A673 (cell line): ENCODE measurements around the gene TACC2. TPM values are rescaled to one million over a fixed set of nuclear protein-coding genes. Genes with fewer than 3 reads are reported as not detected.
"Not testable (repeated sequence)": the region's sequence is repeated elsewhere in the genome, so short reads cannot be mapped to it uniquely, and the experiment has no call there.

Source experiments
- BruUV-seq: library from RNA; stranded (reverse); fragments of 400-500 nt; replicated peaks from 2 replicates; lab custom pipeline; 2021; lab: Mats Ljungman, UMichigan
- CTCF ChIA-PET: fragments of 300-600 bp; sonication (Branson Sonifier 250); formaldehyde crosslinking; loops from one replicate; lab custom pipeline; 2022; ENCODE audit warnings: antibody characterized with exemption; lab: Charles Lee
- POLR2A ChIA-PET: fragments of 300-600 bp; sonication (Branson Sonifier 250); formaldehyde crosslinking; loops from one replicate; lab custom pipeline; 2022; ENCODE audit warnings: antibody characterized with exemption; ENCODE audit not compliant: low non-redundant PET; lab: Charles Lee
- DNase-seq: peaks from one replicate; pipeline ENCODE4 v3.0.0-alpha.2; 2015; ENCODE audit warnings: low spot score
- H3K27ac ChIP-seq: fragments of 200-600 bp; sonication (generic); 2 replicates; pipeline ENCODE4 v1.5.1; 2016; ENCODE audit warnings: mixed run types, low read depth, mild to moderate bottlenecking, mixed read lengths, antibody characterized with exemption, low read length; ENCODE audit not compliant: poor library complexity, severe bottlenecking
- H3K27me3 ChIP-seq: fragments of 200-600 bp; sonication (generic); replicated peaks from 2 replicates; pipeline ENCODE4 v1.6.1; 2017; ENCODE audit warnings: mixed run types, low read depth, mild to moderate bottlenecking, mixed read lengths, antibody characterized with exemption, low read length; ENCODE audit not compliant: insufficient read depth, poor library complexity
- H3K36me3 ChIP-seq: fragments of 200-600 bp; sonication (generic); 2 replicates; pipeline ENCODE4 v1.6.1; 2016; ENCODE audit warnings: mixed run types, mild to moderate bottlenecking, mixed read lengths, antibody characterized with exemption, low read length; ENCODE audit not compliant: insufficient read depth, poor library complexity, severe bottlenecking
- H3K4me1 ChIP-seq: fragments of 200-600 bp; sonication (generic); 2 replicates; pipeline ENCODE4 v1.6.1; 2017; ENCODE audit warnings: mixed run types, mild to moderate bottlenecking, mixed read lengths, antibody characterized with exemption, low read length; ENCODE audit not compliant: insufficient read depth, poor library complexity, severe bottlenecking
- H3K4me3 ChIP-seq: fragments of 200-600 bp; sonication (generic); 2 replicates; pipeline ENCODE4 v1.5.1; 2016; ENCODE audit warnings: low read depth, mixed run types, mild to moderate bottlenecking, mixed read lengths, low read length; ENCODE audit not compliant: poor library complexity, severe bottlenecking
- H3K9me3 ChIP-seq: fragments of 200-600 bp; sonication (generic); 2 replicates; pipeline ENCODE4 v1.6.1; 2016; ENCODE audit warnings: mixed run types, low read depth, mild to moderate bottlenecking, mixed read lengths, antibody characterized with exemption, low read length; ENCODE audit not compliant: poor library complexity, severe bottlenecking
- CTCF ChIP-seq: fragments of 300-800, 200-600 bp; sonication (generic); conservative IDR thresholded peaks from 2 replicates; pipeline ENCODE4 v1.5.1; 2017; ENCODE audit warnings: low read depth, mild to moderate bottlenecking, antibody characterized with exemption, low read length, moderate library complexity, mixed read lengths
- EZH2 ChIP-seq: fragments of 200-600 bp; sonication (generic); IDR thresholded peaks from 2 replicates; pipeline ENCODE4 v1.6.1; 2017; ENCODE audit warnings: borderline replicate concordance, low read depth, mild to moderate bottlenecking, mixed read lengths, antibody characterized with exemption, low read length; ENCODE audit not compliant: poor library complexity, severe bottlenecking
- intact Hi-C: fragments of 100-400 bp; cut with micrococcal nuclease; formaldehyde crosslinking; loops from one replicate; pipeline ENCODE4 v1.10.0; 2022; ENCODE audit not compliant: unreplicated experiment
- total RNA-seq: library from RNA; stranded (reverse); gene quantifications from 2 replicates; pipeline ENCODE4 v1.2.3, GENCODE V29; 2021

Gene TACC2
- total RNA-seq, 1 experiment from 2014 or later, result 0.62 TPM

DNA sequence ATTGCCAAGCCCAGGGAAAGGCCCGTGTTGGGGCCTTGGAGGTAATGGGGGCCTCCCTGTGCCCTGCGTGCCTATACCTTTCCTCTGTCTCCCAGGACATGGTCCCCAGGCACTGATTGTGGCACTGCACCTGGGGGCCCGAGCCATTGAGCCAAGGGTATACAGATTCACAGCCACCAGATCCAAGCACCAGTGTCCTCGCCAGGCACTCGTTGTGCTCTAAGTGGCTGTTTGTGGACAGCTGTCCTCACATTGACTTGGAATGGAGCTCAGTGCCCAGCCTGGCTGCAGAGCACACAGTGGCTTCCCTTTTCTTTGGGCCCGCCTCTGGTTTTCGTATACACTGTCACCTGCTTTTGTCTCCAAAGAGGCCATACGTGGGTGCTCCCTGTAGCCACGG lies 210.1 kb downstream of the TACC2 start:
- H3K27me3 ChIP-seq, result no peaks in the 10 kb centered on the region
- POLR2A ChIA-PET, result no interaction called here
- CTCF ChIA-PET, result no interaction called here

DNA sequence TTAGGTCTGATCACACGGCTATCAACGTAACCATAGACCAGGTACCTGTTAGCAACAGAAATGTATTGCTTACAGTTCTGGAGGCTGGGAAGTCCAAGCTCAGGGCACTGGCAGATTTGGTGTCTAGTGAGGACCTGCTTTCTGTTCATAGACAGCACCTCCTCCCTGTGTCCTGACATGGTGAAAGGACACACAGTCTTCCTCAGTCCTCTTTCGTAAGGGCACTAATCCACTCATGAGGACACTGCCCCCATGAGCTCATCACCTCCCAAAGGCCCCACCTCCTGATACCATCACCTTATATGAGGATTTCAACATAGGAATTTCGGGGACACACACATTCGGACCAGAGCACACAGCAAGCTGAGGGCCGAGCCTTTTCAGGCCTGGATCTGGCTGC lies 210.7 kb downstream of the TACC2 start:
- no peak overlapping the region for H3K27ac ChIP-seq
- no peak for TF ChIP-seq EZH2
- no peak for TF ChIP-seq CTCF
- H3K27me3 ChIP-seq, result no peaks in the 10 kb centered on the region
- DNase-seq, result no peak
- no peaks in the 10 kb centered on the region for H3K4me1 ChIP-seq
- no peaks in the 10 kb centered on the region for H3K9me3 ChIP-seq
- ChIA-PET POLR2A (no interaction called here), CTCF (no interaction called here)
- H3K4me3 ChIP-seq, result no peak overlapping the region
- intact Hi-C loops, result no loop called here
- H3K36me3 ChIP-seq, result no peaks in the 10 kb centered on the region
- BruUV-seq, result no TSS peak

More for the DNA sequence above, 210.1 kb downstream of the TACC2 start:
- H3K4me3 ChIP-seq, result no peak overlapping the region
- no peak for TF ChIP-seq EZH2
- no peak for TF ChIP-seq CTCF
- no TSS peak for BruUV-seq
- intact Hi-C loops, result no loop called here
- no peak for DNase-seq
- H3K27ac ChIP-seq, result no peak overlapping the region
- H3K36me3 ChIP-seq, result no peaks in the 10 kb centered on the region
- no peaks in the 10 kb centered on the region for H3K9me3 ChIP-seq
- H3K4me1 ChIP-seq, result no peaks in the 10 kb centered on the region

DNA sequence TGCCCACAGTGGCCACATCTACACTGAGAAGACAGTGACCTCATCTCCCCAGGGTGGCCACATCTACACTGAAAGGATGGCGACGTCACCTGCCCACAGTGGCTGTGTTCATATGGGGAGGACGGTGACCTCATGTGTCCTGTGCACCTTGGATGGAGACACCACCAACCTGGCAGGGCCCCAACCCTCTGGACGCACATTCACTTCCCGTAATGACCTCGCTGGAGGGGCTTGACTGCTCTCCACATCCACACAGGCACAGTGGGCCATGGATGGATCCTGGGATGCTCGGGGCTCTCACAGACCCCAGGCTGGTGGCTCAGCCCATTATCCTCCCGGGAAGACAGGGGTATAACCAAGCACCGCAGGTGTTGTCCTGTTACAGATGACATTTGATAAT lies 212.4 kb downstream of the TACC2 start:
- POLR2A ChIA-PET, result no interaction called here
- intact Hi-C loops, result no loop called here
- H3K9me3 ChIP-seq, result no peaks in the 10 kb centered on the region
- DNase-seq, result no peak
- H3K4me3 ChIP-seq, result no peak overlapping the region
- TF ChIP-seq EZH2 (no peak), CTCF (no peak)
- BruUV-seq, result no TSS peak
- no peak overlapping the region for H3K27ac ChIP-seq
- no peaks in the 10 kb centered on the region for H3K4me1 ChIP-seq
- H3K36me3 ChIP-seq, result no peaks in the 10 kb centered on the region
- H3K27me3 ChIP-seq, result no peaks in the 10 kb centered on the region
- CTCF ChIA-PET, result no interaction called here

DNA sequence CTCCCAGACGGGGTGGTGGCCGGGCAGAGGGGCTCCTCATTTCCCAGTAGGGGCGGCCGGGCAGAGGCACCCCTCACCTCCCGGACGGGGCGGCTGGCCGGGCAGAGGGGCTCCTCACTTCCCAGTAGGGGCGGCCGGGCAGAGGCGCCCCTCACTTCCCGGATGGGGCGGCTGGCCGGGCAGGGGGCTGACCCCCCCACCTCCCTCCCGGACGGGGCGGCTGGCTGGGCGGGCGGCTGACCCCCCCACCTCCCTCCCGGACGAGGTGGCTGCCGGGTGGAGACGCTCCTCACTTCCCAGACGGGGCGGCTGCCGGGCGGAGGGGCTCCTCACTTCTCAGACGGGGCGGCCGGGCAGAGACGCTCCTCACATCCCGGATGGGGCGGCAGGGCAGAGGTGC lies 214.2 kb downstream of the TACC2 start:
- BruUV-seq, CTCF ChIA-PET, H3K27ac ChIP-seq, H3K27me3 ChIP-seq, H3K4me3 ChIP-seq, DNase-seq, intact Hi-C loops, H3K36me3 ChIP-seq, H3K9me3 ChIP-seq, H3K4me1 ChIP-seq, POLR2A ChIA-PET: not testable (repeated sequence)
